ENCODE results near the gene ZFYVE26.

GRCh38 chr14:67784244-67784823 is 32.1 kb downstream of the ZFYVE26 start:
- TF ChIP-seq CREB5 (CRISPR knock-in tag; IDR thresholded peaks at IDR 0.05; ENCODE audit: low read depth) = no peak
- TF ChIP-seq ZFP3 (CRISPR knock-in tag; IDR thresholded peaks at IDR 0.05) = no peak
- no peak for TF ChIP-seq POU6F1 (CRISPR knock-in tag; IDR thresholded peaks at IDR 0.05; ENCODE audit: borderline replicate concordance, low read depth)
- TF ChIP-seq PATZ1 (CRISPR knock-in tag; IDR thresholded peaks at IDR 0.05; ENCODE audit: borderline replicate concordance) = no peak
- no peak for TF ChIP-seq ZFP30 (CRISPR knock-in tag; IDR thresholded peaks at IDR 0.05)
- no peak for TF ChIP-seq RARB (CRISPR knock-in tag; IDR thresholded peaks at IDR 0.05)
- no peak for TF ChIP-seq CSRNP3 (CRISPR knock-in tag; IDR thresholded peaks at IDR 0.05)

Data from SK-N-SH treated with all-trans-retinoic acid at 6 μM for 48 hours (cell line).